NT2/D1 (cell line): ENCODE results near the gene PHF2.

Source experiments
- DNase-seq: peaks from one replicate; pipeline ENCODE4 v3.0.0-alpha.2; 2011; ENCODE audit warnings: low read depth, low spot score
- H3K27me3 ChIP-seq: 2 replicates; pipeline ENCODE4 v1.6.0; 2011; ENCODE audit warnings: mild to moderate bottlenecking; ENCODE audit not compliant: insufficient read length, insufficient read depth
- H3K36me3 ChIP-seq: 2 replicates; pipeline ENCODE4 v1.6.1; 2011; ENCODE audit warnings: mild to moderate bottlenecking, low read length, mixed read lengths; ENCODE audit not compliant: insufficient read depth, insufficient read length
- H3K4me1 ChIP-seq: 2 replicates; pipeline ENCODE4 v1.5.1; 2011; ENCODE audit not compliant: insufficient read depth, insufficient read length
- H3K4me3 ChIP-seq: 2 replicates; pipeline ENCODE4 v1.5.1; 2011; ENCODE audit warnings: low read depth; ENCODE audit not compliant: insufficient read length
- H3K9ac ChIP-seq: 2 replicates; pipeline ENCODE4 v1.6.0; 2011; ENCODE audit warnings: low read depth; ENCODE audit not compliant: insufficient read length
- H3K9me3 ChIP-seq: 2 replicates; pipeline ENCODE4 v1.5.1; 2011; ENCODE audit warnings: mild to moderate bottlenecking, low read length; ENCODE audit not compliant: insufficient read depth
- SUZ12 ChIP-seq: IDR thresholded peaks from 2 replicates; pipeline ENCODE4 v1.6.1; 2011; ENCODE audit not compliant: insufficient read length, insufficient read depth; ENCODE audit errors: extremely low read depth
- YY1 ChIP-seq: IDR thresholded peaks from 2 replicates; pipeline ENCODE4 v1.6.1; 2011; ENCODE audit not compliant: insufficient read length, insufficient read depth
- ZNF274 ChIP-seq: IDR thresholded peaks from 2 replicates; pipeline ENCODE4 v1.6.1; 2011; ENCODE audit warnings: mild to moderate bottlenecking, low read depth, low read length

Gene PHF2

DNA sequence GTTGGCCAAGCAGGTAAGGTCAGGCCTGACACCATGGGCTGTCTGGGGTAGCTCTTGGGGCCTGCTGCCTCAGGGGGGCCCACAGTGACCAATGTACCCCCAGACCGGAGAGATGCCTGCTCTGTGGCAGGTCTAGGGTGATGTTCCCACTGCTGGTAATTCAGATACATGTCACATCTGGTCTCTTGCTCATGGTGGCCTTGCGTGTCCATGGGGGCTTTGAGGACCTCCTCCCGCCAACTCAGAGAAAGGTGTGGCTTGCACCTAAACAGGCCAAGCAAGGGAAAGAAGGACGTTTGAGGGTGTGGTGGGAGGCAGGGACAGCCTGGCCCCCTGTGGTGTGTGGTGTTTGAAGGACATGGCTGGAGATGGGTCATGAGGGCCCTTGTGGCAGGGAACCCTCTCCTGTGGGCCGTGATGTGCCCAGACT lies 75.2 kb downstream of the PHF2 start:
- peaks cover 6% of the 10 kb centered on the region for H3K4me1 ChIP-seq
- H3K27me3 ChIP-seq: no peaks in the 10 kb centered on the region
- TF ChIP-seq YY1 (no peak), ZNF274 (no peak), SUZ12 (no peak)
- DNase-seq: no peak
- H3K9ac ChIP-seq: no peak overlapping the region
- peaks cover 44% of the 10 kb centered on the region for H3K36me3 ChIP-seq
- no peaks in the 10 kb centered on the region for H3K9me3 ChIP-seq
- H3K4me3 ChIP-seq: no peak overlapping the region

- H3K9ac ChIP-seq: no peak overlapping the region
- TF ChIP-seq SUZ12 (no peak), ZNF274 (no peak), YY1 (no peak)
- peaks cover 45% of the 10 kb centered on the region for H3K36me3 ChIP-seq
- H3K27me3 ChIP-seq: no peaks in the 10 kb centered on the region
- no peaks in the 10 kb centered on the region for H3K9me3 ChIP-seq
- peaks cover 11% of the 10 kb centered on the region for H3K4me1 ChIP-seq
- no peak overlapping the region for H3K4me3 ChIP-seq
- no peak for DNase-seq
Observed at GRCh38 chr9:93652604-93653592, 76.5 kb downstream of the PHF2 start.

DNA sequence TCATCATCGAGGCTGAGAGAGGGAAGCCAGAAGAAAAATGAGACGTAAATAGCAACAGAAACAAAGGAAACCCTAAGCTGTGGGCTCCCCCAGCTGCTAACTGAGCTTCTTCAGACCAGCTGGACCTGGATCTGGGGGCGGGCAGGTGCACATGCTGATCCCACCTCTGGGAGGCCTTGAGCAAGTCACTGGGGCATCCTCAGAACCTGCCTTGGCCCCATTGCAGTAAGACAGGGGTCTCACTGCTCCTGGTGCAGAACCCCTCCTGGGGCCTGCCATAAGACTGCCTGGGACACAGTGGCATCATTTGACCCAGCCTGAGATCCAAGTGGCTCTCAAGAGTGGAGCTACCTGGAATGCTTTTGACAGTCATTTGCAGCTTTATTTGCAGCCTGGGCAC lies 77.4 kb downstream of the PHF2 start:
- no peak for TF ChIP-seq YY1
- TF ChIP-seq SUZ12: no peak
- no peak for TF ChIP-seq ZNF274
- no peak overlapping the region for H3K4me3 ChIP-seq
- no peaks in the 10 kb centered on the region for H3K27me3 ChIP-seq
- H3K36me3 ChIP-seq: peaks cover 51% of the 10 kb centered on the region
- no peaks in the 10 kb centered on the region for H3K9me3 ChIP-seq
- no peak for DNase-seq
- H3K4me1 ChIP-seq: peaks cover 15% of the 10 kb centered on the region
- H3K9ac ChIP-seq: no peak overlapping the region

DNA sequence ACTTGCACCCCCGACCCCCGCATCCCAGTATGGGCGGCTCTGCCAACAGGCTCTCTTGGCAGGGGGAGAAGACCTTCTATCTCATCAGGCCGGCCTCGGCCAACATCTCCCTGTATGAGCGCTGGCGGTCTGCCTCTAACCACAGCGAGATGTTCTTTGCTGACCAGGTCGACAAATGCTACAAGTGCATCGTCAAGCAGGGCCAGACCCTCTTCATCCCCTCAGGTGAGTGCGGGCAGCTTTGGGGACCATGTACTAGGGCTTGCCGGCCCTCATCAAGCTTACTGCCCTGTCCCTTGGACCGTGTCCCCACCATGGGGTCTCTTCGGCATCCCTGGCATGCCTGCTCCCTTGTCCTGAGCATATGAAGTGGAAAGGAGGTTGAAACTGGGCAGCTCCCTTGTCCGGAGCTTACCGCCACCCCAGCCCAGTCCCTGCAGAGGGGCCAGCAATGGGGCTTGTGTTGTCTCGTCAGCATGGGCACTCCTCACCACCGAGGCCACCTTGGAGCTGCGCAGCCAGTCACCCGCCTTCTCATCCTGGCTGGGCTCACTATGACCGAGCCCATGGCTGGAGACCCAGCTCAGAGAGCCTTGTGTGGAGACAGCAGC lies 78.1 kb downstream of the PHF2 start:
- Histone ChIP-seq H3K36me3 (peaks cover 52% of the 10 kb centered on the region), H3K4me3 (no peak overlapping the region), H3K27me3 (no peaks in the 10 kb centered on the region), H3K9me3 (no peaks in the 10 kb centered on the region), H3K9ac (no peak overlapping the region), H3K4me1 (peaks cover 13% of the 10 kb centered on the region)
- no peak for DNase-seq
- no peak for TF ChIP-seq YY1
- TF ChIP-seq ZNF274: no peak
- no peak for TF ChIP-seq SUZ12

- no peak for DNase-seq
- Histone ChIP-seq H3K4me1 (peaks cover 13% of the 10 kb centered on the region), H3K4me3 (no peak overlapping the region), H3K36me3 (peaks cover 45% of the 10 kb centered on the region), H3K9ac (no peak overlapping the region), H3K9me3 (no peaks in the 10 kb centered on the region), H3K27me3 (no peaks in the 10 kb centered on the region)
- TF ChIP-seq YY1 (no peak), ZNF274 (no peak), SUZ12 (no peak)
Observed at GRCh38 chr9:93655621-93656425, 79.4 kb downstream of the PHF2 start.

- Histone ChIP-seq H3K9ac (no peak overlapping the region), H3K27me3 (no peaks in the 10 kb centered on the region), H3K4me3 (no peak overlapping the region), H3K36me3 (peaks cover 45% of the 10 kb centered on the region), H3K9me3 (no peaks in the 10 kb centered on the region), H3K4me1 (peaks cover 13% of the 10 kb centered on the region)
- no peak for TF ChIP-seq SUZ12
- no peak for TF ChIP-seq ZNF274
- TF ChIP-seq YY1: no peak
- DNase-seq: no peak
Observed at GRCh38 chr9:93656426-93657239, 80.2 kb downstream of the PHF2 start.
